D721Med (cell line): ENCODE measurements around the gene DIAPH1.

ENCODE experiments used
- DNase-seq: peaks from one replicate; pipeline ENCODE4 v3.0.0; 2011; ENCODE audit warnings: low spot score; ENCODE audit not compliant: insufficient read length
- FAIRE-seq: peaks from 2 replicates; lab custom pipeline; 2011; peaks lifted over from hg19 to GRCh38; lab: Jason Lieb, UNC
- TF ChIP-seq, protein P1 (sequence below): IDR thresholded peaks from 2 replicates; pipeline ENCODE4 v1.5.1; 2012; ENCODE audit warnings: mild to moderate bottlenecking, control low read depth; ENCODE audit not compliant: insufficient read depth; ENCODE audit errors: missing control alignments

The DIAPH1 gene

GRCh38 chr5:141635646-141636045, 16.8 kb upstream of the DIAPH1 start:
- no peak for FAIRE-seq
- TF ChIP-seq, protein P1, sequence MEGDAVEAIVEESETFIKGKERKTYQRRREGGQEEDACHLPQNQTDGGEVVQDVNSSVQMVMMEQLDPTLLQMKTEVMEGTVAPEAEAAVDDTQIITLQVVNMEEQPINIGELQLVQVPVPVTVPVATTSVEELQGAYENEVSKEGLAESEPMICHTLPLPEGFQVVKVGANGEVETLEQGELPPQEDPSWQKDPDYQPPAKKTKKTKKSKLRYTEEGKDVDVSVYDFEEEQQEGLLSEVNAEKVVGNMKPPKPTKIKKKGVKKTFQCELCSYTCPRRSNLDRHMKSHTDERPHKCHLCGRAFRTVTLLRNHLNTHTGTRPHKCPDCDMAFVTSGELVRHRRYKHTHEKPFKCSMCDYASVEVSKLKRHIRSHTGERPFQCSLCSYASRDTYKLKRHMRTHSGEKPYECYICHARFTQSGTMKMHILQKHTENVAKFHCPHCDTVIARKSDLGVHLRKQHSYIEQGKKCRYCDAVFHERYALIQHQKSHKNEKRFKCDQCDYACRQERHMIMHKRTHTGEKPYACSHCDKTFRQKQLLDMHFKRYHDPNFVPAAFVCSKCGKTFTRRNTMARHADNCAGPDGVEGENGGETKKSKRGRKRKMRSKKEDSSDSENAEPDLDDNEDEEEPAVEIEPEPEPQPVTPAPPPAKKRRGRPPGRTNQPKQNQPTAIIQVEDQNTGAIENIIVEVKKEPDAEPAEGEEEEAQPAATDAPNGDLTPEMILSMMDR: no peak
- no peak for DNase-seq

GRCh38 chr5:141634720-141635119, 15.9 kb upstream of the DIAPH1 start:
- no peak for DNase-seq
- TF ChIP-seq, protein P1: no peak
- no peak for FAIRE-seq

GRCh38 chr5:141633871-141634561, 15.2 kb upstream of the DIAPH1 start:
- TF ChIP-seq, protein P1: no peak
- no peak for DNase-seq
- no peak for FAIRE-seq

DNA sequence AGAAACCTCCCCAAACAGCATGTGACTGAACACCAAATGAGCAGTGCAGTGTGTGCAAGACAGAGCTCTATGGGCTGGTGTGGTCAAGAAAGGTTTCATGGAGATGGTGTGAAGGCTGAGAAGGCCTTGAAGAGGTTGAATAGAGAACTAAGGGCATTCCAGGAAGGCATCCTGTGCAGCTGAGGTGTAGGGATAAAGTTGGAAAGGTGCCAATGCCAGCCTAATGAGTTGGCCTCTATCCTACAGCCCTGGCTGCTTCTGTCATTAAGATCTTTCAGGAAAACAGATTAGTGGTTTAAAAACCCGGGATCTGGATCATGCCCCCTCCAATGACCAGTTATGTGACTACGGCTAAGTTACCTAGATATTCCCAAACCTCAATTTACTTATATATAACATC, 13.8 kb upstream of the DIAPH1 start:
- TF ChIP-seq, protein P1: no peak
- FAIRE-seq (no peak), DNase-seq (no peak)

GRCh38 chr5:141630570-141631140, 11.9 kb upstream of the DIAPH1 start:
- no peak for DNase-seq
- no peak for FAIRE-seq
- TF ChIP-seq, protein P1: no peak

DNA sequence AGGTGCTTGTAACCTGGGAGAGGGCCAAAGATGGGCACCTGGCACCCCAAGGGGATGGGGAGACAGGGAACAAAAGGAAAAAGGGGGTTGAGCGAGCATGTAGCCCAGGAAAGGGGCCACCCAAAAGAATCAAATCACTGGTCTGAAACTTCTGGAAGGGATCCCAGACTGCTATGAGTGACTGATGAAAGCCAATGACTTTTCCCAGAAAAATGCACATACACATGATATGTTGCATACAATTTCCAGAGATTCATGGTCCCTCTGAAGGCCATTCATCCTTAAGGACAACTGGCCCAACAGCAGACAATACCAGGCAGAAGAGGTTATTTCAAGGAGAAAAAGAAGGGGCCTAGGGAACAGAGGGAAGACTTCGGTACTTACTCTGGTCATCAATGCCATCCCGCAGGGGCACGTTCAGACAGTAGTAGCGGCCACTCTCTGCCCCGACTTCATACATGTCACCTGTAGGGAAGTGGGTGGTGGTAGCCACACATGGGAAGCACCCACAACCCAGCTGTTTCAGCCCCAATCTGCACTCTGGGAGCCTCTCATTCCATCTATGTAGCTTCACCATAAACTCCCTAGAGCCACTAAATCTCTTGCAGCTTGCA, 9.5 kb upstream of the DIAPH1 start:
- TF ChIP-seq, protein P1: no peak
- FAIRE-seq: no peak

GRCh38 chr5:141623611-141624010, 4.8 kb upstream of the DIAPH1 start:
- no peak for FAIRE-seq

More for the DNA sequence above, 9.5 kb upstream of the DIAPH1 start:
- DNase-seq: no peak

More at GRCh38 chr5:141623611-141624010, 4.8 kb upstream of the DIAPH1 start:
- TF ChIP-seq, protein P1: no peak
- no peak for DNase-seq
